Endodermal cell (in vitro differentiated cells): ENCODE results near the gene WDR76. TPM values are rescaled to one million over a fixed set of nuclear protein-coding genes. Genes with fewer than 3 reads are reported as not detected.

Experiments used
- DNase-seq: peaks from one replicate; pipeline ENCODE4 v3.0.0-alpha.2; 2017
- H3K27ac ChIP-seq: 2 replicates; pipeline ENCODE4 v1.5.1; 2013; ENCODE audit warnings: mild to moderate bottlenecking, low read depth, low read length, moderate library complexity
- H3K27me3 ChIP-seq: 2 replicates; pipeline ENCODE4 v1.6.1; 2013; ENCODE audit warnings: mild to moderate bottlenecking, low read length, moderate library complexity; ENCODE audit not compliant: insufficient read depth, control insufficient read depth, poor library complexity, severe bottlenecking
- H3K36me3 ChIP-seq: 2 replicates; pipeline ENCODE4 v1.7.0; 2013; ENCODE audit warnings: mild to moderate bottlenecking, low read length, moderate library complexity; ENCODE audit not compliant: control insufficient read depth, insufficient read depth
- H3K4me1 ChIP-seq: one replicate; pipeline ENCODE4 v1.7.0; 2013; ENCODE audit warnings: low read length; ENCODE audit not compliant: control insufficient read depth, insufficient read depth
- H3K4me3 ChIP-seq: 2 replicates; pipeline ENCODE4 v1.5.1; 2013; ENCODE audit warnings: mild to moderate bottlenecking, low read length, moderate library complexity
- H3K9ac ChIP-seq: 2 replicates; pipeline ENCODE4 v1.6.1; 2013; ENCODE audit warnings: mild to moderate bottlenecking, low read length, moderate library complexity; ENCODE audit not compliant: poor library complexity, severe bottlenecking; ENCODE audit errors: extremely low read depth
- H3K9me3 ChIP-seq: 2 replicates; pipeline ENCODE4 v1.6.1; 2013; ENCODE audit warnings: mild to moderate bottlenecking, low read length, moderate library complexity; ENCODE audit not compliant: control insufficient read depth
- H3K27ac Mint-ChIP-seq: 2 replicates; pipeline ENCODE4 v1.8.0; 2020; ENCODE audit warnings: mixed read lengths
- H3K27me3 Mint-ChIP-seq: 2 replicates; pipeline ENCODE4 v1.8.0; 2021; ENCODE audit warnings: mild to moderate bottlenecking, mixed read lengths; ENCODE audit not compliant: insufficient read depth
- H3K36me3 Mint-ChIP-seq: 2 replicates; pipeline ENCODE4 v1.8.0; 2020; ENCODE audit warnings: low read depth, mixed read lengths
- H3K4me1 Mint-ChIP-seq: 2 replicates; pipeline ENCODE4 v1.8.0; 2020; ENCODE audit warnings: mixed read lengths
- H3K4me3 Mint-ChIP-seq: 2 replicates; pipeline ENCODE4 v1.8.0; 2020; ENCODE audit warnings: mild to moderate bottlenecking, moderate library complexity, mixed read lengths
- H3K9me3 Mint-ChIP-seq: 2 replicates; pipeline ENCODE4 v1.8.0; 2020; ENCODE audit warnings: mild to moderate bottlenecking, mixed read lengths
- CTCF ChIP-seq: fragments of 200-600 bp; sonication (generic); conservative IDR thresholded peaks from 2 replicates; pipeline ENCODE4 v1.5.0; 2021; ENCODE audit warnings: antibody characterized with exemption, mild to moderate bottlenecking
- WGBS, 2 experiments: methylation state at CpG; one replicate each; pipeline versions ENCODE4 v1.1.5 to v1.1.7; 2013; ENCODE audit warnings: missing lambda C conversion rate in 2 of 2, mixed read lengths in 1 of 2; ENCODE audit not compliant: insufficient coverage in 1 of 2, insufficient read length in 1 of 2; 5-methylcytosine and 5-hydroxymethylcytosine counted together
- total RNA-seq, 2 donors: library from RNA; stranded (reverse); fragmentation: NEBNext Ultra II Directional in 1 of 2; extraction: Animal tissue kit (Norgen Biotek cat#: 25700) in 1 of 2; gene quantifications; 2 replicates in 1 of 2; 3 replicates in 1 of 2; pipeline ENCODE4 v1.2.1, GENCODE V29; 2021

The WDR76 gene
- total RNA-seq, 2 donors from 2014 or later, result 22.6 to 34.4 TPM

GRCh38 chr15:43893956-43894355 lies 67.2 kb downstream of the WDR76 start:
- Mint-ChIP-seq H3K9me3 (no peaks in the 10 kb centered on the region), H3K4me3 (no peak overlapping the region), H3K27ac (no peak overlapping the region), H3K36me3 (no peaks in the 10 kb centered on the region), H3K27me3 (no peaks in the 10 kb centered on the region), H3K4me1 (peaks cover 7% of the 10 kb centered on the region)
- Histone ChIP-seq H3K36me3 (no peaks in the 10 kb centered on the region), H3K9me3 (no peaks in the 10 kb centered on the region), H3K9ac (no peak overlapping the region), H3K4me3 (no peak overlapping the region), H3K4me1 (peaks cover 6% of the 10 kb centered on the region), H3K27ac (no peak overlapping the region), H3K27me3 (no peaks in the 10 kb centered on the region)
- TF ChIP-seq CTCF, result no peak
- WGBS, 2 experiments, result 90 to 100% methylated on average over 1 of the region's 1 CpG
- no peak for DNase-seq

GRCh38 chr15:43895586-43895985 lies 68.8 kb downstream of the WDR76 start:
- no peak for DNase-seq
- no peak overlapping the region for H3K9ac ChIP-seq
- H3K27ac ChIP-seq, result no peak overlapping the region
- no peaks in the 10 kb centered on the region for H3K36me3 ChIP-seq
- H3K9me3 ChIP-seq, result no peaks in the 10 kb centered on the region
- peaks cover 2% of the 10 kb centered on the region for H3K4me1 ChIP-seq
- TF ChIP-seq CTCF, result no peak
- Mint-ChIP-seq H3K27me3 (no peaks in the 10 kb centered on the region), H3K4me3 (no peak overlapping the region), H3K36me3 (no peaks in the 10 kb centered on the region), H3K27ac (no peak overlapping the region), H3K9me3 (no peaks in the 10 kb centered on the region), H3K4me1 (peaks cover 3% of the 10 kb centered on the region)
- no peaks in the 10 kb centered on the region for H3K27me3 ChIP-seq
- no peak overlapping the region for H3K4me3 ChIP-seq
- WGBS, 2 experiments, result 68 to 93% methylated on average over 3 to 5 of the region's 5 CpGs

- H3K36me3 Mint-ChIP-seq, result no peaks in the 10 kb centered on the region
- no peaks in the 10 kb centered on the region for H3K9me3 ChIP-seq
These were observed 69.7 kb downstream of the WDR76 start for GRCh38 chr15:43896543-43896942.

More at GRCh38 chr15:43896543-43896942, 69.7 kb downstream of the WDR76 start:
- Mint-ChIP-seq H3K4me1 (peaks cover 10% of the 10 kb centered on the region), H3K4me3 (no peak overlapping the region), H3K9me3 (no peaks in the 10 kb centered on the region), H3K27ac (no peak overlapping the region), H3K27me3 (no peaks in the 10 kb centered on the region)
- Histone ChIP-seq H3K9ac (no peak overlapping the region), H3K27ac (no peak overlapping the region), H3K4me3 (no peak overlapping the region), H3K27me3 (no peaks in the 10 kb centered on the region), H3K4me1 (peaks cover 2% of the 10 kb centered on the region), H3K36me3 (no peaks in the 10 kb centered on the region)
- DNase-seq, result no peak
- TF ChIP-seq CTCF, result no peak
- 91% methylated on average over 1 of the region's 1 CpG; no CpG with 5 or more reads in 1 of the 2 experiments for WGBS, 2 experiments
